Stomach (tissue), 9 donors: ENCODE data around the gene THOP1. TPM values are rescaled to one million over a fixed set of nuclear protein-coding genes. Genes with fewer than 3 reads are reported as not detected.
A peak's percentile ranks its signal among the peaks of the same experiment; 100 is the strongest.

Source experiments
- DNase-seq, 2 donors: peaks; one replicate each; pipeline versions ENCODE4 v3.0.0 to v3.0.0-alpha.2; 2013 to 2019
- H3K27ac ChIP-seq, 5 donors: fragments of 200-600 bp in 4 of 5; sonication (generic) in 4 of 5; one replicate each; pipeline ENCODE4 v1.5.1; 2013 to 2019; ENCODE audit warnings: mild to moderate bottlenecking in 1 of 5, moderate library complexity in 1 of 5
- H3K27me3 ChIP-seq, 3 donors: fragments of 200-600 bp; sonication (generic); one replicate each; pipeline ENCODE4 v1.5.1; 2017 to 2019; ENCODE audit warnings: mixed run types in 1 of 3
- H3K36me3 ChIP-seq, 4 donors: fragments of 200-600 bp; sonication (generic); 1 replicate in 3 of 4; 2 replicates in 1 of 4; pipeline ENCODE4 v1.5.1; 2016 to 2019
- H3K4me1 ChIP-seq, 4 donors: fragments of 200-600 bp; sonication (generic); one replicate each; pipeline ENCODE4 v1.5.1; 2016 to 2019
- H3K4me3 ChIP-seq, 4 donors: fragments of 200-600 bp; sonication (generic) in 3 of 4; one replicate each; pipeline ENCODE4 v1.5.1; 2016 to 2019; ENCODE audit warnings: mild to moderate bottlenecking in 1 of 4
- H3K9me3 ChIP-seq, 4 donors: fragments of 200-600 bp; sonication (generic); one replicate each; pipeline ENCODE4 v1.5.1; 2016 to 2019
- CTCF ChIP-seq, 7 experiments: fragments of 450-650 bp in 4 of 7; fragments of 200-600 bp in 3 of 7; sonication (generic) in 3 of 7; IDR thresholded peaks; one replicate each; pipeline ENCODE4 v1.5.1; 2016 to 2019; ENCODE audit warnings: antibody characterized with exemption in 7 of 7, control low read depth in 2 of 7, mild to moderate bottlenecking in 1 of 7
- EP300 ChIP-seq: sonication (generic); formaldehyde crosslinking; IDR thresholded peaks from one replicate; pipeline ENCODE4 v1.6.1; 2017; ENCODE audit warnings: antibody characterized with exemption
- POLR2A ChIP-seq, 4 donors: fragments of 450-650 bp; IDR thresholded peaks; one replicate each; pipeline ENCODE4 v1.6.1; 2016; ENCODE audit warnings: antibody characterized with exemption in 4 of 4, control low read depth in 2 of 4, mild to moderate bottlenecking in 1 of 4, moderate library complexity in 1 of 4
- POLR2AphosphoS5 ChIP-seq, 3 donors: sonication (generic); formaldehyde crosslinking; IDR thresholded peaks; one replicate each; pipeline ENCODE4 v1.6.1; 2016; ENCODE audit warnings: antibody characterized with exemption in 3 of 3
- WGBS, 5 donors: extraction: QIAGEN DNeasy Blood & Tissue Kit in 3 of 5; methylation state at CpG; one replicate each; pipeline versions ENCODE4 v1.1.5 to v1.1.7; 2013 to 2018; 5-methylcytosine and 5-hydroxymethylcytosine counted together
- intact Hi-C: fragments of 100-400 bp; cut with DNase I; formaldehyde crosslinking; loops from one replicate; pipeline ENCODE4 v1.15.1; 2023; ENCODE audit warnings: low total_unique reads
- polyA plus RNA-seq, 3 donors: library from polyadenylated mRNA; stranded (reverse); fragments of 200-250 nt; gene quantifications; one replicate each; pipeline ENCODE4 v1.2.3, GENCODE V29; 2013
- total RNA-seq, 5 donors: library from RNA; depleted of rRNA; stranded (reverse); fragments of >200 nt; gene quantifications; one replicate each; pipeline versions ENCODE4 v1.1.0 to v1.2.3, GENCODE V29; 2014 to 2016
- donor health status: healthy with polysubstance abuse.
- donor health status: Bipolar disorder and iron deficiency.
- donor health status: healthy.

Gene THOP1
- total and polyA plus RNA-seq, 8 donors: 16.1 to 244 (median 47.2) TPM

DNA sequence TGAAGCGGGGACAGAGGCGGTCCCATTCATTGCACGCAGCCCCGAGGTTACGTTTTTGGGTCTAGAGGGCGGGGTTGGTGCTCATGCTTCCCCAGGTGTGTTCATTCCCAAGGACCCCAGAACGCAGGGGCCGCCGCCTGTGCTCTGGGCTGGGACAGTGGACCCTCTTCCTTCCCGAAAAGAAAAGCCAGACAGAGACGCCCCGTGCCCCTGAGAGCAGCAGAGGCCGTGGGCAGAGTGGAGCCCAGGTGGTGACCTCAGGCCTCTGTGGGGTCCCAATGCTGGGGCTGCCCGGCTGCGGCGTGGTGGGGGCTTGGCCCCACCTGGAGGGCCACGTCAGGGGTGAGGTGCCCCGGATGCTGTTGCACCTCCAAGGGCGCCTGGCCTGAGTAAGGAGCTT is 17.6 kb upstream of the THOP1 start:
- intact Hi-C loops: no loop called here

DNA sequence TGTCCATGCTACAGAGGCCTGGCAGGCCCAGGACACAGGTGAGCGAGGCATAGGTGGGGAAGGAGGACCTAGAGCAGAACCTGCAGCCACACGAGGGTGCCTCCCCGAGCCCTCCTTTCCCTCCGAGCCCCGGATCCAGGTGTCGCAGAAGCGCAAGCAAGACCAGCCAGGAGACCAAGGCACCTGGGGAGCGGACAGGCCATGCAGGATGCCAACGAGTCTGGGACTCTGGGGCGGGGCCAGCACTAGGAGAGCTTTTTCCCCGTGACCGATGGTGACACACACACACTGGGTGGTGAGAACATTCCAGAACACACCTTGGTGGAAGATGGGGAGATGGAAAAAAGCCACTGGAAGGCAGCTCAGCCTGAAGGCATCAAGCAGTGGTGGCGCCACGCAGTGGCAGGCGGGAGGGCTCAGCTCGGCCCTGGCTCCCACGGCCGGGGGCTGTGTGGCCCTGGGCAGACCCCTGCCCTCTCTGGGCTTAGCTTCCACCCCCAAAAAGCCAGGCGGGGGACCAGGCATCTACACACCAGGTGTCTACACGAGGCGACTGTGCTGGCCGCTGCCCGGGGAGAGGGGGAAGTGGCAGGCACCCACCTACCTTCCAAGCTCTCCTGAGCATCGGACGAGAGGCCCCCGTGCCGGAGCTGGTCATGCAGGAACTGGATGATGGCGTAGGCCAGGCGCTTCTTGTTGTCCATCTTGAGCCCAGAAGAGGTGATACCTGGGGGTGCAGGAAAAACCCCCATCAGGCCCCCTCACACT is 16.8 kb upstream of the THOP1 start:
- no peak for DNase-seq
- no peak for TF ChIP-seq CTCF (IDR thresholded peaks at IDR 0.05)
- no peak for TF ChIP-seq EP300
- no peak for TF ChIP-seq POLR2A (IDR thresholded peaks at IDR 0.05)
- TF ChIP-seq POLR2AphosphoS5 (IDR thresholded peaks at IDR 0.05): no peak
- Histone ChIP-seq H3K27ac (no peak overlapping the region), H3K4me1 (peaks cover 10 to 36% (median 28%) of the 10 kb centered on the region in 4 donors), H3K36me3 (peaks cover 48 to 69% (median 61%) of the 10 kb centered on the region in 4 donors), H3K27me3 (no peaks in the 10 kb centered on the region), H3K9me3 (no peaks in the 10 kb centered on the region), H3K4me3 (no peak overlapping the region)
- WGBS, 5 donors: 88 to 95% (median 92%) methylated on average over 24 to 29 of the region's 29 CpGs
- intact Hi-C loops: no loop called here

More for the DNA sequence above, 17.6 kb upstream of the THOP1 start:
- Histone ChIP-seq H3K9me3 (no peaks in the 10 kb centered on the region), H3K4me1 (peaks cover 10 to 36% (median 28%) of the 10 kb centered on the region in 4 donors), H3K36me3 (peaks cover 56 to 78% (median 70%) of the 10 kb centered on the region in 4 donors), H3K27me3 (no peaks in the 10 kb centered on the region), H3K4me3 (no peak overlapping the region), H3K27ac (no peak overlapping the region)
- WGBS, 5 donors: 92 to 96% (median 95%) methylated on average over 11 to 19 of the region's 19 CpGs
- DNase-seq: no peak
- TF ChIP-seq CTCF (IDR thresholded peaks at IDR 0.05) (no peak), EP300 (no peak), POLR2AphosphoS5 (IDR thresholded peaks at IDR 0.05) (no peak), POLR2A (IDR thresholded peaks at IDR 0.05) (no peak)

- Histone ChIP-seq H3K4me1 (peaks cover 10 to 40% (median 28%) of the 10 kb centered on the region in 4 donors), H3K27ac (peak overlapping the region in 2 of 5 donors; percentile 76 to 78), H3K4me3 (no peak overlapping the region), H3K36me3 (peaks cover 42 to 63% (median 54%) of the 10 kb centered on the region in 4 donors), H3K27me3 (no peaks in the 10 kb centered on the region), H3K9me3 (no peaks in the 10 kb centered on the region)
- intact Hi-C loops: no loop called here
- no peak for DNase-seq
- TF ChIP-seq POLR2A (IDR thresholded peaks at IDR 0.05): no peak
- 71 to 96% (median 94%) methylated on average over 3 to 8 of the region's 8 CpGs for WGBS, 5 donors
These were observed 16.1 kb upstream of the THOP1 start for GRCh38 chr19:2769218-2769617.

DNA sequence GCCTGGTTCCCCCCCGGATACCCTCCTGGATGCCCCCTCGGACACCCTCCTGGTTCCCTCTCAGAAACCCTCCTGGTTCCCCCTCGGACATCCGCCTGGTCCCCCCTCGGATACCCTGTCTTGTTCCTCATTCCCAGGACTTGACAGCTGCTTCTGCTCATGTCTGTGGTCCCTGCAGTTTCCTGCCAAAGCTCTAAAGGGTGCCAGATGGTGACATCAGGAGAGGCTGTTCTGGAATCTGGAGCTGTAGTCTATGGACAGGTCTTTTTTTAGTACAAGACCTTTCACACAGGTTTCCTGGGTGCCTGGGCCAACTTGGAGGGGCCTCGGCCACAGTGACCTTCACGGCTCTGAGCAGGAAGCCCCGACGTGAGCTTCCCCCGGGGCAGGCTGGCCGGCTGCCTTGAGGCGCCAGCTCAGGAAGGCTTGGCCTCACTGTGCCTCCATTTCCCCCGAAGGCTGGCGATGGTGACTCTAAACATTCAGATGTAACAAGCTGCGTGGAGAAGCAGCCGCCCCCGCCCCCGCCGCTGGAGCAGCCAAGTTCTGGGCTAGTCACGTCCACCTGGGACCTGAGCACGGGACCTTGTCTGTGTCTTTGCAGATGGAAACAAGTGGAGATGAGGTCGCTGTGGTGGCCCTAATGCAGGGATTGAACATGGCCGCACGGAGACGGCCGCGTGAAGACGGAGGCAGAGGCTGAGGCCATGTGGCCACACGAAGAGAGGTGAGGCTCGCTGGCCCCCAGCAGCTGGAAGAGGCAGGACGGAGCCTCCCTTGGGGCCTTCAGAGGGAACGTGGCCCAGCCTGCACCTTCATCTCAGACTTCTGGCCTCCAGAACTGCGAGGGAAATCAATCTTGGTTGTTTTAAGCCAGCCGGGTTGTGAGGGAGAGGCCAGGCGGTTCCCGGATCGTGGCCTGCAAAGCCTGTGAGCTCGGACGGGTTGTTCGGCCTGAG is 15.0 kb upstream of the THOP1 start:
- intact Hi-C loops: no loop called here
- H3K27ac ChIP-seq: peak overlapping the region; percentile 16 to 78 (median 69)
- H3K4me3 ChIP-seq: no peak overlapping the region
- WGBS, 5 donors: 66 to 81% (median 71%) methylated on average over 33 to 40 of the region's 40 CpGs
- no peaks in the 10 kb centered on the region for H3K27me3 ChIP-seq
- H3K36me3 ChIP-seq: peaks cover 32 to 52% (median 43%) of the 10 kb centered on the region in 4 donors
- no peaks in the 10 kb centered on the region for H3K9me3 ChIP-seq
- peak in 1 of 2 donors; percentile 87 for DNase-seq
- TF ChIP-seq POLR2A (IDR thresholded peaks at IDR 0.05) (no peak), EP300 (no peak), POLR2AphosphoS5 (IDR thresholded peaks at IDR 0.05) (peak in 1 of 3 donors; percentile 17), CTCF (IDR thresholded peaks at IDR 0.05) (no peak)
- peaks cover 10 to 49% (median 38%) of the 10 kb centered on the region in 4 donors for H3K4me1 ChIP-seq
